ENCODE measurements around the gene KCTD17.
A peak's percentile ranks its signal among the peaks of the same experiment; 100 is the strongest.

The KCTD17 gene

DNA sequence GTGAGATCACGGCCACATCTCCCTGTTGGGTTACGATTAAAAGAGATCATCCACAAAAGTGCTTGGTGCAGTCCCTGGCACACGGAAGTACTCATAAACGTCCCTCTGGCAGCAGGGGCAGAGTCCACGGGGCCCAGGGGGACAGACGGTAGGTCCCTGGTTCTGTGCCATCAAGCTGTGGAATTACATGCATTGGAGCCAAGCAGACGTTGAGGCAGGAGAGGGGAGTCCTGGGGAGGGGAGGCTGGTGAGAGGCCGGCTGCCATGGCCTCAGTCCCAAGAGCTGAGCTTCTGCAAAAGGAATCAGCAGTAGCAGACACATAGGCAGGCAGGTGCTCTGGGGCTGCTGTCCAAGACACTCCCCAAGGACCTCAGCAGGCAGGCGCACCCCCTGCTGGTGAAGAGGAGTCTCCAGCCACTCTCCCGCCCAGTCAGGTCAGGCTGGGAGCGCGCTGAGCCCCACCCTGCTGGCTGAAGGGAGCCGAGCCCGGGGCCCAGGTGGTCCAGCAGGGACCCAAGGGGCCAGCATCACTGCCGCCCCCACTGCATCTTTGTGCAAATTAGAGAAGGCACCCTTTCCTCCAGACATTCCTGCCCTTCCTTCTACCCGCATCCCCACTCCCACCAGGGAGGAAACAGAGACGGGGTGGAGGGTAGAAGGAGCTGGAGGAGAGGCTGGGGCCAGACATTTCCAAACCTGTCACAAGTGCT is 7.6 kb upstream of the KCTD17 start:
- DNase-seq: peak; percentile 90

DNA sequence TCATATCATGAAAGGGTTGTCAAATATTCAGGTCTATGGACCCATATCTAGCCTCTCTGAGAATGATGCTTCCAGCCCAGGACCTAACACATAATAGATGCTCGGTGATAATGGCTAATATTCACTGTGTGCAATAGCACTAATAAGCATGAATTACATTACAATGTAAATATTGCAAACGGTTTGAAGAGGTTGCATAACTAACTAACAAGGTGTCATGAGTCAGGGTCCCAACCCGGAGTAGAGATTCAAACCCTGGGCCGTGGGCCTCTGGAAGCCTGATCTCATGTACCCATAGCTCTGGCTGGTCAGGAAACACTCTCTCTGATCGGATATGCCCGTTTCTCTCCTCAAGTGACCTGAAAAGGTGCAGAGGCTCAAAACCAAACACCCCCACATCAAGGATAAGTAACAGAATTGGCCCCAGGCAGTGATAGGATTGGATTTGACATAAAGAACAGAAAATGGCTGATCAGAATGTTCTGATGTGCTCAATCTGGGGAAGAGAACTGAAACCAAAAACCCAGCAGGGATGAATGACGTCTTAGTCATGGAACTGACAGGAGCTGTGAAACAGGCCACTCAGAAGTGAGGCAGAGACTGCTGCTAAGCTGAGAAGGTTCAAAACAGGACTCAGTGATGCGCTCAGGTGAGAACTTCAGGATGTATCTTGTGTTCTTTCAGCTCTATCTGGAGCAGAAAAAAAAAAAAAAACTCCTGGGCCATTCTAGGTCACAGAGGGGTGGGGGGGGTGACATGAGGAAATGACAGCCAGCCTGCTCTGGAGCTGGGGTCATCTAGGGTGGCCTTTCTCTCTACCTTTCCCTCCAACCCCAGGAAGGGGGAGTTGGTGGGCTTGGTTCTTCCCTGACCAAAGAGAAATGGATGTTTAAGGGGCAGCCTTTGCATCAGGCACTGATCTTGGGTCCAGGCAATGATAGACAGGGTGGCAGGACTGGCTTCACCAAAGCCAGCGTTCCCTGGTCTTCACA is 6.6 kb upstream of the KCTD17 start:
- no peak for DNase-seq

DNA sequence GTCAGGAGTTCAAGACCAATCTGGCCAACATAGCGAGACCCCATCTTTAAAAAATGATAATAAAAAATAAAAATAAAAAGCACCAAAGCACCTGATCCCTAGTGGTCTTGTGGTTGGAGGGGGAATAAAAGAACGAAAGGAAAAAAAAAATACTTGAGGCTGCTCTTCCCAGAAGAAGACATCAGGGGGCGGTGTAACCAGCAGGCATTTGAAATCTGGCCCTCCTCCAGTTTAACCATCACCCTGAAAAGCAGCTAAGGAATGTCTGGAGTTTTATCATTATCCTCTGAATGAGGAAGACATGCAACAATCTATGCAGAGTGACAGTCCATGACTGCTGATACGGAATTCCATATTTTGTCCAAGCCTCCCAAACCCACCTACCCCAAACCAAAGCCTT is 5.6 kb upstream of the KCTD17 start:
- no peak for DNase-seq

DNA sequence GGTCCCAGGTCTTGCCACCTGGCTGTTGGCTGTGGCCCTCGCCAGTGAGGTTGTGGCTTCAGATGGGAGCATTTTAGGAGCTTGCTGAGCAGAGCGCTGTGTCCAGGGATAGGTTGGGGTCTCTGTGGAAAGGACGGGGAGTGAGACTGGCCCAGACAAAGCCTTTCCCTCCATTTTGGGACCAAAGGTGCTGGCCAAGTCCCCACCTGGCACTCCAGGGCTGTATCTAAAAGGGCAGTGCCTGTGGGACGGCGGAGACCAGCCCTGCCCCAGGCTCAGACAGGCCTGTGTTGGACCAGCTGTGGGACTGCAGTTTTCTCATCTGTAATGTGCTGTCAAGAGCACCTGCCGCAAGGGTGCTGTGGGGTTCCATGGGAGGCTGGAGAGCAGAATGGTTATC is 5.0 kb upstream of the KCTD17 start:
- no peak for DNase-seq

DNA sequence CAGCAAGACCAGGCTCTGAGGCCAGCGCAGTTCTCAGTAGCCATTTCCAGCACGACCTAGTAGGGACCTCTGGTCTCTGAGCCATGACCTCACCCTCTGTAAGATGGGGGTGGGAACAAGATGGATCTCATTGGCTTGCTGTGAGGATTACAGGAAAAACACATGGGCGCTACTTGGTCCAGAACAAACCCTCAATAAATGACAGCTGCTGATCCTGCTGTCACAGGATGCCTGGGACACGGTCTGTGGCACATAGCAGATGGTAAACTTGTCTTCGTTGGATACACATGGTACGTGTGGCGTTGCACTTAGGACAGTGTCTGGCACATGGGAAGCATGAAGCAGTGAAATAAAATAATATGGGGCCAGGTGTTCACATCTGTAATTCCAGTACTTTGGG is 4.5 kb upstream of the KCTD17 start:
- DNase-seq: no peak

DNA sequence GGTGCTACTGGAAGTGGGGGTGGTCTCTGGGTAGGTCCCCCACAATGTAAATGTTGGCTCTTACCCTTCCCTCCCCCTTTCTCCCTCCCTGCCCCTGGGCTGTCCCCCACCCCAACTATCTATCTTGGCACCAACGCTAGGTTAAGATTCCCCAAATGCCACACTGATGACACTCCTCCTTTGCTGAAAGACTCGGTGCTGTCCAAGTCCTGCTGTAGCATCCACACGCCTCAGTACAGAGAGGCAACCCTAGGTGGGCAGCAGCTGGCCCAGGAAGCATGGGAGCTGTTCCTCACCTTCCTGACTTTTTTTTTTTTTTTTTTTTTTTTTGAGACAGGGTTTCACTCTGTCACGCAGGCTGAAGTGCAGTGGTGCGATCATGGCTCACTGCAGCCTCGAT is 3.4 kb upstream of the KCTD17 start:
- DNase-seq: no peak

DNA sequence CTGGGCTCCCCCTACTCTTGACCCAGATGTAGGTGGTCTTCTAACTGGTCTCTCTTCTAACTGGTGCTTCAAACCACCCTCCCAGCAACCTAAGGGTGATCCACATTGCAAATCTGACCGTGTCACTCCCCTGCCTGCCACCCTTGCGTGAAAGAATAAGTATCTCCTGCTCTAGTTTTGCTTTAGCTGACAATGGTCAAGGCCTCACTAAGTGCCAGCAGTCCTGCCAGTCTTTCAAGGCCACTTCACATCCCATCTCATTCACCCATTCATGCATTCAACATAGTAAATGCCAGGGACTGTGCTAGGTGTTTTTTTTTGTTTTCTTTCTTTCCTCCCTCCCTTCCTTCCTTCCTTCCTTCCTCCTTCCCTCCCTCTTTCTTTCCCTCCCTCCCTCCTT is 2.3 kb upstream of the KCTD17 start:
- no peak for DNase-seq

DNA sequence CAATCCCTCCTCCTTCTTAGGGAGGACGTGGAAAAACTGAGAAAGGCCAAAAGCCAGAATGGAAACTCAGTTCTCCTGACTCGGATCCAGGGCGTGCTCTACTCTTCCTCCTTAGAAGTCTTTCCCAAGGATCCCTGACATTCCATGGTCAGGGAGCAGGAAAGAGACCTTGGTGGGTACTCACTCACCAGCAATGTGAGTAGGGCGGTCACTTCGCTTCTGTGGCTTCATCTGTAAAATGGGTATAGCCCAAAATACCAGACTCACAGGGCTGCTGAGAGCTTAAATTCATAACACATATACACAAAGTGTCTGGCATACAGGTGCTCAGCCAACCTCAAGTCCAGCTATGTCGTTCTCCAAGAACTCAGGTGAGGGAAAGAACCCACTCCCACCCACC is 629 bp upstream of the KCTD17 start:
- DNase-seq: no peak

DNA sequence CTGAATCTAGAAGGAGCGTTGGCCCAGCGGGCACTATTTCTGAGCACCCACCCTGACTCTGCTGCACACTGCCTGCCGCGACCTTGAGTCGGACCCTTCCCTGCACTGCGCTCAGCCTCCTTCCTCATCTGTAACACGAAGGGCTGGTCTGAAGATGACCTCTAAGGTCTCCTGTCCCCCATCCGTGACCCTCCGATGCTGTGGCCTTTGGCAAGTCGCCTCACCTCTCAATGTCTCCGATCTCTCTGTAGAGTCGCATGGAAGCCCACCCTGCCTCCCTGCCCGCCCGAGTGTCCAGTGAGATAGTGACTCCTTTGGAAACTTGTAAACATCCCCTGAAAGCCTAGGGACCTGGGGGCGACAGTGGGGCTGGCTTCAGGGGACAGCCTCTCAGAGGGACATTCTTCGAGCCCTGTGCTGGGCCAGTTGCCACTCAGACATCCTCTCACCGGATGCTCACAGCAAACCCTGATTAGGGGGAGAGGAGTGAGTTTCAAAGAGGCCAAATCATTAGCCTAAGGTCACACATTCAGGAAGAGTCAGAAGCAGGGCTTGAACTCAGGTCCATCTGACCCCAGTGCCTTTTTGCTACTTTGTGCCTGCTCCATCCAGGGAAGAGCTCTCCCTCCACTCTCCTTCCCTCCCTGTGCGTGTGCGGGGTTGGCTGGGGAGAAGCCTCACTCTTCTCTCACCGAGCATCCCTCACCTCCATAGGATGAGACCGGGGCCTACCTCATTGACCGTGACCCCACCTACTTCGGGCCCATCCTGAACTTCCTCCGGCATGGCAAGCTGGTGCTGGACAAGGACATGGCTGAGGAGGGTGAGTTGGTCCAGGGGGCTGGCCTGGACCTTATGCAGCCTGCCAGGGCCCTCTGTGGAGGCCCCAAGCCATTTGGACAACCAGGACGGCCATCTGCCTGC is 1.1 kb downstream of the KCTD17 start:
- DNase-seq: no peak

DNA sequence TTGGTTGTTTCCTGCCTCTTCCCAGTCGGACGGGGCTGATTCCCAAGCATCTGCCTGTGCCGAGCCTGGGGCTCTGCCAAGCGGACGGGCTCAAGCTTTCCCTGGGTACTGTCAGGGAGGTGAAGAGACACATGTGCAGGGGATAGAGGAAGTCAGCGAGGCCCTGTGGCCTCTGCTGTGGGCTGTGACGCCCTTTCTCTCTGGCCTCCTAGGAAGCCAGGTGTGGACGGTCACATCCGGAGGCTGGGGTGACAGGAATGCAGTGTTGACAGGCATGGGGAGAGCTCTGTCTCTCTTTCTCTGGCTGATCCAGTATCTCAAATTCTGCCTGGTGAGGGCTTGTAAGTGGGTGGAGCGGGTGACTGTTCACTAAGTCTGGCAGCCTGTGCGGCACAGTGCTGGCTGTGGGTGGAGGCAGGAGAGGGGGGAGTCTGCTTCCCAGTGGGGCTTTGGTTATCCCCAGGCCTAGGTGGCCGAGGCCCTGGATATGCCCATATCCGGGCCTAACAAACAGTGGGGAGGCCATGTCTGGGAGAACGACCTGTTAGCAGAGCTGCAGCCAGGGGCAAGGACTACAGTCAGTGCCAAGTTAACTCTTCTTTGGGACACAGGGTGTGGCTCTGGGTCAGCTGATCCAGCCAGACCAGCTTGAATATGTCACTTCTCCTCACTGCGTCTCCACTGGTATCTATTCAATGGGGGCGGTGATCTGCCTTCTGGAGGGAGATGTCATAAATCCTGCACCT is 1.9 kb downstream of the KCTD17 start:
- DNase-seq: no peak

DNA sequence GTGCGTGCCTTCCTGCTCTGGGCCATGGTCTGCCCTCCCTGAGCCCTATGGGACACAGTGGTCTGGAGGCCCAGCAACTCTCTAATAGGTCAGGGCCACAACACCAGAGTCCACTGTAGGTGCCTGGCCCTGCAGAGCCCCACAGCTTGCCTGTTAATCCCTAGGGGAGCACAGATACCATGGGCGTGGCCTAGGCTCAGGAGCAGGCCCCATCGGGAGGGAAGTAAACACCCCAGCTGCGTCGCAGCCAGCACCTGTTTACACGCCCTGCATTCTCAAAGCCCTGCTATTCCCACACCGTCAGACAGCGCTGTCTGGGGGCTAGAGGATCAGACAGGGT is 2.5 kb downstream of the KCTD17 start:
- no peak for DNase-seq

DNA sequence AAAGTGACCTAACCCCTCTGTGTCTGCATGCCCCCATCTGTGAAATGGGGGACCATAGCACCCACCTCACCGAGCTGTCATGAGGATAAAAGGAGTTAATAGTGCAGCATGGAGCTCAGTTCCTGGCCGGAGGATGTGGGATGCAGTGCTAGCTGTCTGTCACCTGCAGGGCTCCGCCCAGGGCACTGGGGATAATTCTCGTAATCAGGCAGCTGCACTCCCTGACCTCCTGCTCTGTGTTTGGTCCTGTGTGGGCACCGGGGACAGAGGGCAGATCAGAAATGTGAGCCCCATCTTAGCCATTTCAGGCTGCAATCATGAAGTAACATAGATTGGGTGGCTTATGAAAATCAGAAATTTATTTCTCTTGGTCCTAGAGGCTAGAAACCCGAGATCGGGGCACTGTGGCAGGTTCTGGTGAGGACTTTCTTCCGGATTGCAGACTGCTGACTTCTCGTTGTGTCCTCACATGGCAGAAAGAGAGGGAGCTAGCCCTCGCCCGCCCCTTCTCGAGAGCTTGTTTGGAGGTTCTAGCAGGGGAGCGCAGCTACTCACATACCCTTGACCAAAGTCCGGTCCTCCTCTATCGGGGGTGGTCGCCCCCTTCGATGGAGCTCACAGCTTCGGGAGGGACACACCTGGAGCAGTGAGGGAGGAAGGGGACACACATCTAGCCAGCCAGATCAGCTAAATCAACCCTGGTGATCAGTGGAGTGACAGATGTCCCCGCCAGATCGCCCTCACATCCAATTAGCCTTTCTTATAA is 3.2 kb downstream of the KCTD17 start:
- DNase-seq: no peak

DNA sequence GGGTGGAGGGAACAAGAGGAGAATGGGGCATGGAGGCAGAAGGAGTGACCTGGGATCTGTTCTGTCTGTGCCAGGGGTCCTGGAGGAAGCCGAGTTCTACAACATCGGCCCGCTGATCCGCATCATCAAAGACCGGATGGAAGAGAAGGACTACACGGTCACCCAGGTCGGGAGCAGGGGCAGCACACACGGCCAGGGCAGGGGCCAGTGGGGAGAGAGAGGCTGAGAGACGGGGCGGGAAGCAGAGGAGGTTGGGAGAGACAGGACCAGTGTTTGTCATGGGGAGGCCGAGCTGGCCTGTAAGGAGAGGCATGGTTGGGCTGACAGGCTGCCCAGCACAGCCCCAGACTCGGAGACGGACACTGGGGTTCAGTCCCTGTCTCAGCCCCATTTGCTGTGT is 4.7 kb downstream of the KCTD17 start:
- no peak for DNase-seq

DNA sequence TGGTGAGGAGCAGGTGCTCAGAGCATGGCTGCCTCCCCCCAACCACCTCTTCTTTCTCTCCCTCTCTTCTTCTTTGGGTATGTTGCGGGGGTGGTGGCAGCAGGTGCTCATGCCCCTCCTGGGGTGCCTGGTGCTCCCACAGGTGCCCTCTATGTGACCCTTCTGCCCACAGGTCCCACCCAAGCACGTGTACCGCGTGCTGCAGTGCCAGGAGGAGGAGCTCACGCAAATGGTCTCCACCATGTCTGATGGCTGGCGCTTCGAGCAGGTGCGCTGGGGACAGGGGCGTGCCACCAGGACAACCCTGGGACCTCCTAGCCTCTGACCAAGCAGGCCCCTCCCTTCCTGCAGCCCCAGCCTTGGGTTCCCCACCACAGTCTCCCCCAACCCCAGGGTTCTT is 5.7 kb downstream of the KCTD17 start:
- no peak for DNase-seq

DNA sequence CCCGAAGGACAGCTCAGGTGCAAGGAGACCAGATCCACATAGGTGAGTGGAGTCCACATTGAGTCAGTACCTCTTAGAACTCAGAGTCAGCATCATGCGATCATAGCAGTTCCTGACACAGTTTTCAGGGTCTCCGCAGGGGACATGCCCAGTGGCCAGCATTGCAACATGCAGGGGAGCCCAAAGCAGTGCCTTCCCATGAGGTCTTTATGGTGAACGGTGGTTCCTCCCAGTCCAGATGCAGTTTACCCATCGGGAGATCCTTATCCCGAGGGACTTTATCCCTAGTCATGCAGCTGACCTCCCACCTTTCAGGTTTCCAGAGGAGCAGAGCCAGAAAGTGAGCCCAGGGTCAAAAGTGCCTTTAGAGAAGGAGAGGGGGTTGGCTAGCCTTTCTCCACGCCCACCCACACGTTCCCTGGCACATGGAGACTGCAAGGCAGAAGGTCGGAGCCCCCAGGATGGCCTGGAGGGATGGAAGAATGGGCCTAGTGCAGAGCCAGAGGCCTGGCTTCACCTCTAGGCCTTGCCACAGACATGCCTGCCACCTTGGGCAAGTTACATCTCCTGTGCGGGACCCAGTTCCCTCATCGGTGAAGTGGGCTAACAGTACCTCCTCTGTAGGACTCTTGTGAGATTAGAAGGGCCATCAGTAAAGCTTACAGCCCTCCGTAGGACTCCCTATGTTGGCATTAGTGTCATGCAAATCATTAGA is 6.4 kb downstream of the KCTD17 start:
- DNase-seq: no peak

DNA sequence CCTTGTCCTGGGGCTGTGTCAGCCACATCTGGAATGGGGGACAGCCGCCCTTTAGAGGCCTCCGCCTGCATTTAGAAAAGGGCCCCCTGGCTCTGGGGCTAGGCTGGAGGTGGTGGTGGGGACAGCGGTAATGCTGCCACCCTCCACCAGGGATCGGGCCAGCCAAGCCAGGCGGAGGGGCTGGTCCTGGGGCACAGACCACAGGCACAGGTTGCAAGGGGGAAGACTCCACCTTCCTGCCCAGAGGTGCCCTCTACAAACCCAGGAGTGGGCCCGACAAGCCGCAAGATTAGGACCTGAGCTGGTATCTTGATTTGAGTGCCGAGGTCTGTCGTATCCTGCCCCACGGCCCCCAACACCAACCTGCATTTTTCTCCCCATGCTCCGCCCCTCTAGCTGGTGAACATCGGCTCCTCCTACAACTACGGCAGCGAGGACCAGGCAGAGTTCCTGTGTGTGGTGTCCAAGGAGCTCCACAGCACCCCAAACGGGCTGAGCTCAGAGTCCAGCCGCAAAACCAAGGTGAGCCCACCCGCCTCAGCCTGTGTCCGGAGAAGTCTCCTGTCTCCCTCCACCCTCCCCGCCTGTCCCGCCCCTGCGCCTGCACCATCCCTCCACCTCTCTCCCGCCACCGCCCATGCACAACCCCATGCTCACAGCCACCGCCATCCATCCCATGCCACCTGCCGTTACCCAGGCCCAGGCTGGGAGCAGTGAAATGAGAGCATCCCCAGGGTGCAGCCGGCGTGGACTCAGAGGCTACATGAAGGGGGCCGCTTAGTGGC is 7.6 kb downstream of the KCTD17 start:
- no peak for DNase-seq

DNA sequence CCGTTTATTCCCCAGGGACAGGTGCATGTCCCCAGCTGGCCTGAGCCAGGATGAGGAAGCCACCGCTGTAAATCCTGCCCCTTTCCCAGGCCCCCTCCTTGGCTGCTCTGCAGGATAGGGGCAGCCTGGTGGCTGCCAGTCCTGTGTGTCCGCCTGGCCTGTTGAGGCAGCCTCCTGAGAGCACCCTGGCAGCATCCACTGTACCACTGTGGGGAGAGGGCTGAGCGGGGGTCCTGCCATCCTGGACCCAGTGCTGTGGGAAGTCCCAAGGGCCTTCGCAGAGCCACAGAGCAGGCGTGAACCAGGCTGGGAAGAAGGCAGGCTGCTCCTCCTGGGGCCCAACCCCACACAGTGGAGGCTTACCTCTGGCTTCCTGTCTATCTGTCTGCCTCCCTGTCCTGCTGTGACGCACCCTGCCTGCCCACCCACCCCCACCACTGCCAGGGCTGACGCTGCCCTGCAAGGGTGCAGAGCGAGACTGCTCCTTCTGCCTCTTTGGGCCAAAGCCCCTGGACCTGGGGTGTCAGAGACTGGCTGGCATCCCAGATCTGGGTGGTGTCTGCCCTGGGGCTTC is 8.4 kb downstream of the KCTD17 start:
- no peak for DNase-seq

DNA sequence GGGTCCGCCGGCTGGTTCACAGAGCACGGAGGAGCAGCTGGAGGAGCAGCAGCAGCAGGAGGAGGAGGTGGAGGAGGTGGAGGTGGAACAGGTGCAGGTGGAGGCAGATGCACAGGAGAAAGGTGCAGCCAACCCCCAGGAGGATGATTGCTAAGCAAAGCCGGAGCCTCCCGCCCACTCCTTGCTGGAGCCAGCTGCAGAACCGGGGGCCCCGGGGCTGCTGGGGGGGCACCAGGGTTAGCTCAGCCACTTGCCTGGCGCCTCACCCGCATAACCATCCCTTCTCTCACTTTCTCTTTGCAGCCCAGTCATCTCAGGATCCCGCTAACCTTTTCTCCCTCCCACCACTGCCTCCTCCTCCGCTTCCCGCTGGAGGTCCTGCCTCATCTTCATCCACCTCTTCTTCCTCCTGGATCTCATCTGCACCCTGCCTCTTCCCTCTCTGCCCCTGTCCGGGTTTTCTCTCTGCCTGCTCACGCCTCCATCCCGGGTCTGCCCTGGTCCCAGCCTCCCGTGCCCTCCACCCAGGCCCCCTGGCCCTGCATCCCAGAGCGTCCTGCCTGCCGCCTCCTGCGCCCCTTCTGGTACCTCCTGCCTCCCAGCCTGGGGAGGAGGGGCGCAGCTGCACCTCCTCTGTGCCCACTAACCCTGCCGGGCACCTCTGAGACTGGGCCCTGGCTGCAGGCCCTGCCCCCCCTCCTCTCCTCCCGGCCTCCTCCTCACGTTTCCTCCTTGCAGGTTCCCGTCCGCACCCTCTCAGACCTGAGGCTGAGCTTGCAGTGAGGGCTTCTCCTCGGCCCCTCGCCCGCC is 9.5 kb downstream of the KCTD17 start:
- no peak for DNase-seq

Measured in islet precursor cell (in vitro differentiated cells).